HEK293 (cell line): Measurements from ENCODE around the gene MCRIP1.
A peak's percentile ranks its signal among the peaks of the same experiment; 100 is the strongest.

Source experiments
- EGR2 ChIP-seq: fragments of 450-650 bp; formaldehyde crosslinking; IDR thresholded peaks from 2 replicates; pipeline ENCODE4 v1.5.1; 2016; ENCODE audit warnings: low read depth, missing biosample characterization, missing genetic modification characterization
- GFI1B ChIP-seq: fragments of 450-650 bp; formaldehyde crosslinking; IDR thresholded peaks from 2 replicates; pipeline ENCODE4 v1.5.1; 2016; ENCODE audit warnings: missing biosample characterization, missing genetic modification characterization
- INSM2 ChIP-seq: fragments of 450-650 bp; formaldehyde crosslinking; IDR thresholded peaks from 2 replicates; pipeline ENCODE4 v1.5.1; 2016; ENCODE audit warnings: missing biosample characterization, missing genetic modification characterization
- PRDM1 ChIP-seq: fragments of 450-650 bp; formaldehyde crosslinking; IDR thresholded peaks from 2 replicates; pipeline ENCODE4; 2016; ENCODE audit warnings: missing biosample characterization, missing genetic modification characterization
- ZFHX2 ChIP-seq: fragments of 450-650 bp; formaldehyde crosslinking; conservative IDR thresholded peaks from 2 replicates; pipeline ENCODE4 v1.5.1; 2016; ENCODE audit warnings: missing biosample characterization, missing genetic modification characterization
- ZFP37 ChIP-seq: fragments of 450-650 bp; formaldehyde crosslinking; IDR thresholded peaks from 2 replicates; pipeline ENCODE4 v1.5.1; 2016; ENCODE audit warnings: missing biosample characterization, missing genetic modification characterization
- ZNF157 ChIP-seq: fragments of 450-650 bp; formaldehyde crosslinking; IDR thresholded peaks from 2 replicates; pipeline ENCODE4 v1.5.1; 2016; ENCODE audit warnings: missing biosample characterization, missing genetic modification characterization
- ZNF223 ChIP-seq: fragments of 450-650 bp; formaldehyde crosslinking; IDR thresholded peaks from 2 replicates; pipeline ENCODE4 v1.5.1; 2016; ENCODE audit warnings: missing biosample characterization, missing genetic modification characterization
- ZNF274 ChIP-seq, 2 experiments: fragments of 200-500 bp in 1 of 2; fragments of 450-650 bp in 1 of 2; sonication (Bioruptor generic) in 1 of 2; formaldehyde crosslinking in 1 of 2; IDR thresholded peaks; 2 replicates each; pipeline versions ENCODE4 v1.5.1 to v1.6.1; 2014 to 2016; ENCODE audit warnings: borderline replicate concordance in 1 of 2, inconsistent platforms in 1 of 2, low read length in 1 of 2, missing biosample characterization in 1 of 2, missing genetic modification characterization in 1 of 2
- ZNF311 ChIP-seq: fragments of 450-650 bp; formaldehyde crosslinking; IDR thresholded peaks from 2 replicates; pipeline ENCODE4 v1.5.1; 2017; ENCODE audit warnings: missing biosample characterization, missing genetic modification characterization, borderline replicate concordance
- ZNF398 ChIP-seq: fragments of 450-650 bp; formaldehyde crosslinking; IDR thresholded peaks from 2 replicates; pipeline ENCODE4 v1.5.1; 2017; ENCODE audit warnings: missing biosample characterization, missing genetic modification characterization
- ZNF48 ChIP-seq: fragments of 450-650 bp; formaldehyde crosslinking; IDR thresholded peaks from 2 replicates; pipeline ENCODE4 v1.5.1; 2016; ENCODE audit warnings: missing biosample characterization, missing genetic modification characterization
- ZNF521 ChIP-seq: fragments of 450-650 bp; formaldehyde crosslinking; IDR thresholded peaks from 2 replicates; pipeline ENCODE4 v1.5.1; 2017; ENCODE audit warnings: missing biosample characterization, mild to moderate bottlenecking, missing genetic modification characterization
- ZNF548 ChIP-seq: fragments of 450-650 bp; formaldehyde crosslinking; IDR thresholded peaks from 2 replicates; pipeline ENCODE4 v1.5.1; 2016; ENCODE audit warnings: missing biosample characterization, missing genetic modification characterization
- ZNF571 ChIP-seq: fragments of 450-650 bp; formaldehyde crosslinking; IDR thresholded peaks from 2 replicates; pipeline ENCODE4 v1.5.0; 2017; ENCODE audit warnings: missing biosample characterization, missing genetic modification characterization
- ZNF610 ChIP-seq: fragments of 450-650 bp; formaldehyde crosslinking; IDR thresholded peaks from 2 replicates; pipeline ENCODE4 v1.5.1; 2016; ENCODE audit warnings: missing biosample characterization, missing genetic modification characterization, borderline replicate concordance
- ZNF658 ChIP-seq: fragments of 450-650 bp; formaldehyde crosslinking; IDR thresholded peaks from 2 replicates; pipeline ENCODE4; 2016; ENCODE audit warnings: missing biosample characterization, missing genetic modification characterization
- ZNF768 ChIP-seq: fragments of 450-650 bp; formaldehyde crosslinking; IDR thresholded peaks from 2 replicates; pipeline ENCODE4 v1.5.1; 2018; ENCODE audit warnings: missing biosample characterization, mild to moderate bottlenecking, missing genetic modification characterization
- ZNF792 ChIP-seq: fragments of 450-650 bp; formaldehyde crosslinking; IDR thresholded peaks from 2 replicates; pipeline ENCODE4 v1.5.1; 2016; ENCODE audit warnings: missing biosample characterization, missing genetic modification characterization
- TF ChIP-seq, protein P1 (sequence below): fragments of 450-650 bp; formaldehyde crosslinking; IDR thresholded peaks from 2 replicates; pipeline ENCODE4 v1.5.1; 2016; ENCODE audit warnings: missing biosample characterization, missing genetic modification characterization
- TF ChIP-seq, protein P2 (sequence below): fragments of 450-650 bp; formaldehyde crosslinking; IDR thresholded peaks from 2 replicates; pipeline ENCODE4 v1.5.1; 2016; ENCODE audit warnings: missing biosample characterization, missing genetic modification characterization, borderline replicate concordance
- TF ChIP-seq, protein P3 (sequence below): fragments of 450-650 bp; formaldehyde crosslinking; IDR thresholded peaks from 2 replicates; pipeline ENCODE4 v1.5.1; 2016; ENCODE audit warnings: missing biosample characterization, missing genetic modification characterization, borderline replicate concordance
- TF ChIP-seq, protein P4 (sequence below): fragments of 450-650 bp; formaldehyde crosslinking; IDR thresholded peaks from 2 replicates; pipeline ENCODE4 v1.5.1; 2017; ENCODE audit warnings: missing biosample characterization, missing genetic modification characterization

MCRIP1 gene

GRCh38 chr17:81792675-81793615 is 40.1 kb downstream of the MCRIP1 start (continued):
- TF ChIP-seq, protein P1, sequence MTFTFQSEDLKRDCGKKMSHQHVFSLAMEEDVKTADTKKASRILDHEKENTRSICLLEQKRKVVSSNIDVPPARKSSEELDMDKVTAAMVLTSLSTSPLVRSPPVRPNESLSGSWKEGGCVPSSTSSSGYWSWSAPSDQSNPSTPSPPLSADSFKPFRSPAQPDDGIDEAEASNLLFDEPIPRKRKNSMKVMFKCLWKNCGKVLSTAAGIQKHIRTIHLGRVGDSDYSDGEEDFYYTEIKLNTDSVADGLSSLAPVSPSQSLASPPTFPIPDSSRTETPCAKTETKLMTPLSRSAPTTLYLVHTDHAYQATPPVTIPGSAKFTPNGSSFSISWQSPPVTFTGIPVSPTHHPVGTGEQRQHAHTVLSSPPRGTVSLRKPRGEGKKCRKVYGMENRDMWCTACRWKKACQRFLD: 0 out of 2 replicates have a peak, but pooled peaks have one; percentile 31
- TF ChIP-seq, protein P2, sequence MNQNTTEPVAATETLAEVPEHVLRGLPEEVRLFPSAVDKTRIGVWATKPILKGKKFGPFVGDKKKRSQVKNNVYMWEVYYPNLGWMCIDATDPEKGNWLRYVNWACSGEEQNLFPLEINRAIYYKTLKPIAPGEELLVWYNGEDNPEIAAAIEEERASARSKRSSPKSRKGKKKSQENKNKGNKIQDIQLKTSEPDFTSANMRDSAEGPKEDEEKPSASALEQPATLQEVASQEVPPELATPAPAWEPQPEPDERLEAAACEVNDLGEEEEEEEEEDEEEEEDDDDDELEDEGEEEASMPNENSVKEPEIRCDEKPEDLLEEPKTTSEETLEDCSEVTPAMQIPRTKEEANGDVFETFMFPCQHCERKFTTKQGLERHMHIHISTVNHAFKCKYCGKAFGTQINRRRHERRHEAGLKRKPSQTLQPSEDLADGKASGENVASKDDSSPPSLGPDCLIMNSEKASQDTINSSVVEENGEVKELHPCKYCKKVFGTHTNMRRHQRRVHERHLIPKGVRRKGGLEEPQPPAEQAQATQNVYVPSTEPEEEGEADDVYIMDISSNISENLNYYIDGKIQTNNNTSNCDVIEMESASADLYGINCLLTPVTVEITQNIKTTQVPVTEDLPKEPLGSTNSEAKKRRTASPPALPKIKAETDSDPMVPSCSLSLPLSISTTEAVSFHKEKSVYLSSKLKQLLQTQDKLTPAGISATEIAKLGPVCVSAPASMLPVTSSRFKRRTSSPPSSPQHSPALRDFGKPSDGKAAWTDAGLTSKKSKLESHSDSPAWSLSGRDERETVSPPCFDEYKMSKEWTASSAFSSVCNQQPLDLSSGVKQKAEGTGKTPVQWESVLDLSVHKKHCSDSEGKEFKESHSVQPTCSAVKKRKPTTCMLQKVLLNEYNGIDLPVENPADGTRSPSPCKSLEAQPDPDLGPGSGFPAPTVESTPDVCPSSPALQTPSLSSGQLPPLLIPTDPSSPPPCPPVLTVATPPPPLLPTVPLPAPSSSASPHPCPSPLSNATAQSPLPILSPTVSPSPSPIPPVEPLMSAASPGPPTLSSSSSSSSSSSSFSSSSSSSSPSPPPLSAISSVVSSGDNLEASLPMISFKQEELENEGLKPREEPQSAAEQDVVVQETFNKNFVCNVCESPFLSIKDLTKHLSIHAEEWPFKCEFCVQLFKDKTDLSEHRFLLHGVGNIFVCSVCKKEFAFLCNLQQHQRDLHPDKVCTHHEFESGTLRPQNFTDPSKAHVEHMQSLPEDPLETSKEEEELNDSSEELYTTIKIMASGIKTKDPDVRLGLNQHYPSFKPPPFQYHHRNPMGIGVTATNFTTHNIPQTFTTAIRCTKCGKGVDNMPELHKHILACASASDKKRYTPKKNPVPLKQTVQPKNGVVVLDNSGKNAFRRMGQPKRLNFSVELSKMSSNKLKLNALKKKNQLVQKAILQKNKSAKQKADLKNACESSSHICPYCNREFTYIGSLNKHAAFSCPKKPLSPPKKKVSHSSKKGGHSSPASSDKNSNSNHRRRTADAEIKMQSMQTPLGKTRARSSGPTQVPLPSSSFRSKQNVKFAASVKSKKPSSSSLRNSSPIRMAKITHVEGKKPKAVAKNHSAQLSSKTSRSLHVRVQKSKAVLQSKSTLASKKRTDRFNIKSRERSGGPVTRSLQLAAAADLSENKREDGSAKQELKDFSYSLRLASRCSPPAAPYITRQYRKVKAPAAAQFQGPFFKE (tag by site-specific recombination): no peak
- TF ChIP-seq ZFHX2 (peak; percentile 88), EGR2 (peak; percentile 87), ZFP37 (no peak), ZNF48 (no peak), GFI1B (no peak), INSM2 (tag by site-specific recombination) (peak; percentile 20; the same call in 1 of the 2 replicates), ZNF223 (tag by site-specific recombination) (no peak), ZNF548 (peak; percentile 10; the same call in 1 of the 2 replicates), ZNF792 (tag by site-specific recombination) (no peak), PRDM1 (tag by site-specific recombination) (no peak), ZNF157 (tag by site-specific recombination) (peak; percentile 34; the same call in 1 of the 2 replicates), ZNF571 (0 out of 2 replicates have a peak, but pooled peaks have one; percentile 12), ZNF311 (tag by site-specific recombination) (peak; percentile 82; the same call in 1 of the 2 replicates), ZNF658 (tag by site-specific recombination) (no peak), ZNF274 (IDR thresholded peaks at IDR 0.05; ENCODE audit: low read length) (no peak), ZNF274 (tag by site-specific recombination; IDR thresholded peaks at IDR 0.05; ENCODE audit: borderline replicate concordance) (peak; percentile 47; the same call in 1 of the 2 replicates), ZNF610 (tag by site-specific recombination) (no peak), ZNF521 (peak; percentile 90; the same call in 1 of the 2 replicates), ZNF768 (tag by site-specific recombination) (no peak), ZNF398 (tag by site-specific recombination) (0 out of 2 replicates have a peak, but pooled peaks have one; percentile 20)
- TF ChIP-seq, protein P3, sequence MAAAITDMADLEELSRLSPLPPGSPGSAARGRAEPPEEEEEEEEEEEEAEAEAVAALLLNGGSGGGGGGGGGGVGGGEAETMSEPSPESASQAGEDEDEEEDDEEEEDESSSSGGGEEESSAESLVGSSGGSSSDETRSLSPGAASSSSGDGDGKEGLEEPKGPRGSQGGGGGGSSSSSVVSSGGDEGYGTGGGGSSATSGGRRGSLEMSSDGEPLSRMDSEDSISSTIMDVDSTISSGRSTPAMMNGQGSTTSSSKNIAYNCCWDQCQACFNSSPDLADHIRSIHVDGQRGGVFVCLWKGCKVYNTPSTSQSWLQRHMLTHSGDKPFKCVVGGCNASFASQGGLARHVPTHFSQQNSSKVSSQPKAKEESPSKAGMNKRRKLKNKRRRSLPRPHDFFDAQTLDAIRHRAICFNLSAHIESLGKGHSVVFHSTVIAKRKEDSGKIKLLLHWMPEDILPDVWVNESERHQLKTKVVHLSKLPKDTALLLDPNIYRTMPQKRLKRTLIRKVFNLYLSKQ (tag by site-specific recombination): 0 out of 2 replicates have a peak, but pooled peaks have one; percentile 50
- TF ChIP-seq, protein P4, sequence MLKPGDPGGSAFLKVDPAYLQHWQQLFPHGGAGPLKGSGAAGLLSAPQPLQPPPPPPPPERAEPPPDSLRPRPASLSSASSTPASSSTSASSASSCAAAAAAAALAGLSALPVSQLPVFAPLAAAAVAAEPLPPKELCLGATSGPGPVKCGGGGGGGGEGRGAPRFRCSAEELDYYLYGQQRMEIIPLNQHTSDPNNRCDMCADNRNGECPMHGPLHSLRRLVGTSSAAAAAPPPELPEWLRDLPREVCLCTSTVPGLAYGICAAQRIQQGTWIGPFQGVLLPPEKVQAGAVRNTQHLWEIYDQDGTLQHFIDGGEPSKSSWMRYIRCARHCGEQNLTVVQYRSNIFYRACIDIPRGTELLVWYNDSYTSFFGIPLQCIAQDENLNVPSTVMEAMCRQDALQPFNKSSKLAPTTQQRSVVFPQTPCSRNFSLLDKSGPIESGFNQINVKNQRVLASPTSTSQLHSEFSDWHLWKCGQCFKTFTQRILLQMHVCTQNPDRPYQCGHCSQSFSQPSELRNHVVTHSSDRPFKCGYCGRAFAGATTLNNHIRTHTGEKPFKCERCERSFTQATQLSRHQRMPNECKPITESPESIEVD (tag by site-specific recombination): no peak
